ENCODE results near the gene HECW1. TPM values are rescaled to one million over a fixed set of nuclear protein-coding genes. Genes with fewer than 3 reads are reported as not detected.

HECW1 gene
- polyA plus RNA-seq, 1 donor (not counting 4 experiments of a cell fraction or from before 2014, with no cell fraction given): not detected

- Histone ChIP-seq H3K36me3 (ENCODE audit: control insufficient read depth in 2 of 2, extremely low read depth in 1 of 2, insufficient read depth in 2 of 2, low read length in 2 of 2) (no peaks in the 10 kb centered on the region), H3K9me3 (ENCODE audit: control insufficient read depth, low read depth, low read length) (no peaks in the 10 kb centered on the region), H3K4me1 (ENCODE audit: control insufficient read depth, extremely low read depth, insufficient read depth, low read length) (no peaks in the 10 kb centered on the region), H3K9ac (ENCODE audit: control insufficient read depth, extremely low read depth, insufficient read depth, low read length) (no peak overlapping the region), H4K20me1 (ENCODE audit: control insufficient read depth, extremely low read depth, insufficient read depth, low read length) (no peaks in the 10 kb centered on the region), H3K9me1 (ENCODE audit: control insufficient read depth, extremely low read depth, insufficient read depth, low read length) (no peaks in the 10 kb centered on the region), H3K79me2 (ENCODE audit: control insufficient read depth, insufficient read depth, low read length) (no peaks in the 10 kb centered on the region), H3K27me3 (ENCODE audit: control insufficient read depth, extremely low read depth, insufficient read depth, low read length) (no peaks in the 10 kb centered on the region), H3K4me3 (ENCODE audit: control insufficient read depth in 2 of 3, extremely low read depth in 1 of 3, insufficient read depth in 2 of 3, low read depth in 1 of 3, low read length in 3 of 3) (no peak overlapping the region), H3K27ac (ENCODE audit: control insufficient read depth, insufficient read depth, low read length) (no peak overlapping the region), H3K4me2 (ENCODE audit: control insufficient read depth, extremely low read depth, insufficient read depth, low read depth, low read length) (no peak overlapping the region), H2AFZ (ENCODE audit: control insufficient read depth, low read length) (no peak overlapping the region)
- DNase-seq (ENCODE audit: low read depth, low spot score): no peak
- dilution Hi-C loops (cut with MboI; ENCODE audit: extremely low pct_ligation_motif_present, low sequenced_read_pairs): no loop called here
- FAIRE-seq: no peak
- no peak for TF ChIP-seq EZH2 (IDR thresholded peaks at IDR 0.05; ENCODE audit: low read length)
- TF ChIP-seq, protein P1, sequence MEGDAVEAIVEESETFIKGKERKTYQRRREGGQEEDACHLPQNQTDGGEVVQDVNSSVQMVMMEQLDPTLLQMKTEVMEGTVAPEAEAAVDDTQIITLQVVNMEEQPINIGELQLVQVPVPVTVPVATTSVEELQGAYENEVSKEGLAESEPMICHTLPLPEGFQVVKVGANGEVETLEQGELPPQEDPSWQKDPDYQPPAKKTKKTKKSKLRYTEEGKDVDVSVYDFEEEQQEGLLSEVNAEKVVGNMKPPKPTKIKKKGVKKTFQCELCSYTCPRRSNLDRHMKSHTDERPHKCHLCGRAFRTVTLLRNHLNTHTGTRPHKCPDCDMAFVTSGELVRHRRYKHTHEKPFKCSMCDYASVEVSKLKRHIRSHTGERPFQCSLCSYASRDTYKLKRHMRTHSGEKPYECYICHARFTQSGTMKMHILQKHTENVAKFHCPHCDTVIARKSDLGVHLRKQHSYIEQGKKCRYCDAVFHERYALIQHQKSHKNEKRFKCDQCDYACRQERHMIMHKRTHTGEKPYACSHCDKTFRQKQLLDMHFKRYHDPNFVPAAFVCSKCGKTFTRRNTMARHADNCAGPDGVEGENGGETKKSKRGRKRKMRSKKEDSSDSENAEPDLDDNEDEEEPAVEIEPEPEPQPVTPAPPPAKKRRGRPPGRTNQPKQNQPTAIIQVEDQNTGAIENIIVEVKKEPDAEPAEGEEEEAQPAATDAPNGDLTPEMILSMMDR (optimal IDR thresholded peaks at IDR 0.05 in 1 of 3, IDR thresholded peaks at IDR 0.05 in 1 of 3, conservative IDR thresholded peaks at IDR 0.05 in 1 of 3; ENCODE audit: extremely low read depth in 1 of 3, insufficient read depth in 2 of 3, low read length in 3 of 3): no peak
Observed at GRCh38 chr7:43309706-43310022, 197.2 kb downstream of the HECW1 start.

DNA sequence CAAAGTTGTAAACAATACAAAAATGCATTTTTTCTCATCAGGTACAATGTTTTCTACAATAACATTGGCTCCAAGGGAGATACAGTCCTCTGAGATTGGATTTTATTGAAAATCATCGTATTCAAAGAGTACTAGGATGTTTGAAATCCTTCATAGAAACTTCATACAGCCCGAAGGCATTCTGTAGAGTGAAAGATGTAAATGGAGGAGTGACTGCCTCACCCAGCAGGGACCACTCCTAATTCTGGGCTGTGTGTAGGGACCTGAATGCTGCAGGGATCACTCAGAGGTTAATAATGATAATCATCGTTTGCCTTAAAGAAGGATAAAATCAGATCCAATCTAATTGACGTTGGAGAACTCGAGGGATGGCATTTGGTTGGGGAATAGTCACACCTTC, 198.6 kb downstream of the HECW1 start:
- no peak overlapping the region for H2AFZ ChIP-seq (ENCODE audit: control insufficient read depth, low read length)
- TF ChIP-seq, protein P1 (optimal IDR thresholded peaks at IDR 0.05 in 1 of 3, IDR thresholded peaks at IDR 0.05 in 1 of 3, conservative IDR thresholded peaks at IDR 0.05 in 1 of 3; ENCODE audit: extremely low read depth in 1 of 3, insufficient read depth in 2 of 3, low read length in 3 of 3): no peak
- TF ChIP-seq EZH2 (IDR thresholded peaks at IDR 0.05; ENCODE audit: low read length): no peak
- DNase-seq (ENCODE audit: low read depth, low spot score) (no peak), FAIRE-seq (no peak)
- dilution Hi-C loops (cut with MboI; ENCODE audit: extremely low pct_ligation_motif_present, low sequenced_read_pairs): no loop called here
- no peaks in the 10 kb centered on the region for H3K4me1 ChIP-seq (ENCODE audit: control insufficient read depth, extremely low read depth, insufficient read depth, low read length)
- no peak overlapping the region for H3K4me3 ChIP-seq (ENCODE audit: control insufficient read depth in 2 of 3, extremely low read depth in 1 of 3, insufficient read depth in 2 of 3, low read depth in 1 of 3, low read length in 3 of 3)
- no peak overlapping the region for H3K27ac ChIP-seq (ENCODE audit: control insufficient read depth, insufficient read depth, low read length)
- no peak overlapping the region for H3K9ac ChIP-seq (ENCODE audit: control insufficient read depth, extremely low read depth, insufficient read depth, low read length)
- H3K9me1 ChIP-seq (ENCODE audit: control insufficient read depth, extremely low read depth, insufficient read depth, low read length): no peaks in the 10 kb centered on the region
- no peaks in the 10 kb centered on the region for H3K79me2 ChIP-seq (ENCODE audit: control insufficient read depth, insufficient read depth, low read length)
- H4K20me1 ChIP-seq (ENCODE audit: control insufficient read depth, extremely low read depth, insufficient read depth, low read length): no peaks in the 10 kb centered on the region
- H3K9me3 ChIP-seq (ENCODE audit: control insufficient read depth, low read depth, low read length): no peaks in the 10 kb centered on the region
- H3K27me3 ChIP-seq (ENCODE audit: control insufficient read depth, extremely low read depth, insufficient read depth, low read length): no peaks in the 10 kb centered on the region
- H3K4me2 ChIP-seq (ENCODE audit: control insufficient read depth, extremely low read depth, insufficient read depth, low read depth, low read length): no peak overlapping the region
- no peaks in the 10 kb centered on the region for H3K36me3 ChIP-seq (ENCODE audit: control insufficient read depth in 2 of 2, extremely low read depth in 1 of 2, insufficient read depth in 2 of 2, low read length in 2 of 2)

Measured in keratinocyte (primary cell).